GM19372 (cell line): ENCODE measurements around the gene ARHGAP4.

Experiments used
- ATAC-seq: cut with Tn5 transposase; IDR thresholded peaks from one replicate; pipeline ENCODE4 v1.9.1; 2021; ENCODE audit warnings: mild to moderate bottlenecking, low read depth, moderate library complexity; ENCODE audit not compliant: unreplicated experiment

The ARHGAP4 gene

GRCh38 chrX:153870288-153870690 lies 55.8 kb downstream of the ARHGAP4 start:
- no peak for ATAC-seq

GRCh38 chrX:153869473-153870287 lies 56.4 kb downstream of the ARHGAP4 start:
- ATAC-seq = no peak

GRCh38 chrX:153868576-153869472 lies 57.2 kb downstream of the ARHGAP4 start:
- no peak for ATAC-seq

- ATAC-seq = no peak
These were observed 58.4 kb downstream of the ARHGAP4 start for GRCh38 chrX:153867671-153868070.

GRCh38 chrX:153867139-153867538 lies 58.9 kb downstream of the ARHGAP4 start:
- no peak for ATAC-seq

- ATAC-seq = no peak
These were observed 59.6 kb downstream of the ARHGAP4 start for GRCh38 chrX:153866302-153867019.

- no peak for ATAC-seq
These were observed 60.4 kb downstream of the ARHGAP4 start for GRCh38 chrX:153865685-153866084.

- ATAC-seq = no peak
These were observed 60.8 kb downstream of the ARHGAP4 start for GRCh38 chrX:153865321-153865580.

GRCh38 chrX:153864561-153865320 lies 61.3 kb downstream of the ARHGAP4 start:
- ATAC-seq = no peak

- ATAC-seq = no peak
These were observed 62.0 kb downstream of the ARHGAP4 start for GRCh38 chrX:153864101-153864500.

- ATAC-seq = no peak
These were observed 62.6 kb downstream of the ARHGAP4 start for GRCh38 chrX:153863251-153863991.

GRCh38 chrX:153862369-153863250 lies 63.5 kb downstream of the ARHGAP4 start:
- ATAC-seq = no peak

GRCh38 chrX:153861733-153862310 lies 64.2 kb downstream of the ARHGAP4 start:
- ATAC-seq = no peak

- no peak for ATAC-seq
These were observed 64.9 kb downstream of the ARHGAP4 start for GRCh38 chrX:153861151-153861550.
